K562 (cell line): ENCODE data around the gene ZNF574. TPM values are rescaled to one million over a fixed set of nuclear protein-coding genes. Genes with fewer than 3 reads are reported as not detected.

Experiments used
- BRD4 ChIP-seq: fragments of 200-600 bp; sonication (generic); IDR thresholded peaks from 2 replicates; pipeline ENCODE4 v1.6.1; 2017; ENCODE audit warnings: inconsistent platforms
- DNMT1 ChIP-seq: fragments of 450-650 bp; IDR thresholded peaks from 2 replicates; pipeline ENCODE4 v1.6.1; 2016; ENCODE audit warnings: antibody characterized with exemption, mild to moderate bottlenecking
- ELF2 ChIP-seq: fragments of 250-450 bp; sonication (Bioruptor Pico); IDR thresholded peaks from 2 replicates; pipeline ENCODE4 v1.5.0; 2021; ENCODE audit warnings: mild to moderate bottlenecking
- EP300 ChIP-seq: IDR thresholded peaks from 2 replicates; pipeline ENCODE4 v1.6.1; 2012; ENCODE audit warnings: low read length, improper control_type of control experiment
- ETV6 ChIP-seq, 3 experiments: fragments of 150-350 bp in 1 of 3; sonication (generic) in 1 of 3; formaldehyde crosslinking in 1 of 3; IDR thresholded peaks; 2 replicates each; pipeline versions ENCODE4 v1.6.1 to v1.8.0; 2014 to 2022; ENCODE audit warnings: borderline replicate concordance in 2 of 3, low read depth in 2 of 3, antibody characterized with exemption in 1 of 3, low read length in 1 of 3, mild to moderate bottlenecking in 1 of 3, missing genetic modification reagents in 1 of 3
- GATA2 ChIP-seq: sonication (generic); formaldehyde crosslinking; IDR thresholded peaks from 2 replicates; pipeline ENCODE4 v1.4.0; 2020; ENCODE audit warnings: mild to moderate bottlenecking, missing genetic modification reagents
- GTF2E2 ChIP-seq: fragments of 200-800 bp; sonication (Bioruptor generic); IDR thresholded peaks from 2 replicates; pipeline ENCODE4 v1.6.1; 2016; ENCODE audit warnings: missing genetic modification characterization, missing compliant biosample characterization
- KAT7 ChIP-seq: sonication (generic); formaldehyde crosslinking; IDR thresholded peaks from 2 replicates; pipeline ENCODE4 v1.8.0; 2022; ENCODE audit warnings: missing genetic modification reagents, mild to moderate bottlenecking, borderline replicate concordance
- MEF2A ChIP-seq: IDR thresholded peaks from 2 replicates; pipeline ENCODE4 v1.6.1; 2011; ENCODE audit warnings: low read depth, mild to moderate bottlenecking, low read length, moderate library complexity; ENCODE audit not compliant: control insufficient read depth
- PTRF ChIP-seq: fragments of 450-650 bp; IDR thresholded peaks from 2 replicates; pipeline ENCODE4 v1.6.1; 2016; ENCODE audit warnings: mild to moderate bottlenecking, missing genetic modification characterization, missing compliant biosample characterization
- SETDB1 ChIP-seq: IDR thresholded peaks from one replicate; pipeline ENCODE4 v1.6.1; 2012; ENCODE audit warnings: low read length, control low read depth, inconsistent platforms
- TAF1 ChIP-seq: IDR thresholded peaks from 2 replicates; pipeline ENCODE4 v1.6.1; 2011; ENCODE audit warnings: mild to moderate bottlenecking, low read length, moderate library complexity; ENCODE audit not compliant: insufficient read depth, control insufficient read depth, severe bottlenecking; ENCODE audit errors: extremely low read depth
- TAL1 ChIP-seq: fragments of 450-650 bp; IDR thresholded peaks from 2 replicates; pipeline ENCODE4 v1.6.1; 2016; ENCODE audit warnings: mild to moderate bottlenecking
- TCF3 ChIP-seq: sonication (generic); formaldehyde crosslinking; IDR thresholded peaks from 2 replicates; pipeline ENCODE4 v1.4.0; 2020; ENCODE audit warnings: mild to moderate bottlenecking, missing genetic modification reagents
- ZKSCAN1 ChIP-seq: fragments of 150-350 bp; IDR thresholded peaks from 2 replicates; pipeline ENCODE4 v1.6.1; 2016; ENCODE audit warnings: low read depth, low read length
- ZNF212 ChIP-seq: fragments of 450-650 bp; formaldehyde crosslinking; IDR thresholded peaks from 2 replicates; pipeline ENCODE4 v1.4.0; 2020; ENCODE audit warnings: mild to moderate bottlenecking
- polyA plus RNA-seq, 8 experiments: library from polyadenylated mRNA; depleted of rRNA in 4 of 8; stranded (reverse) in 5 of 8; unstranded in 3 of 8; fragments of >200 nt; fragmentation: Nextera tagmentation in 2 of 8; fragmentation: Illumina TruSeq in 1 of 8; extraction: Ambion mirVana in 2 of 8; extraction: Trizol in 1 of 8; gene quantifications; 2 replicates each; pipeline versions ENCODE4 v1.2.1 to v1.2.3, GENCODE V29; 2011 to 2014; ENCODE audit warnings: inconsistent platforms in 1 of 8, missing spikeins in 1 of 8
- total RNA-seq, 7 experiments: library from RNA; depleted of rRNA in 6 of 7; stranded (reverse); fragments of >200 nt in 6 of 7; fragmentation: Illumina TruSeq in 2 of 7; extraction: Trizol in 2 of 7; gene quantifications; 2 replicates each; pipeline versions ENCODE4 v1.2.1 to v1.2.3, GENCODE V29; 2011 to 2021; ENCODE audit warnings: low replicate concordance in 1 of 7
- TF ChIP-seq, protein P1 (sequence below), 2 experiments: fragments of 450-650 bp; IDR thresholded peaks; 2 replicates each; pipeline ENCODE4 v1.6.1; 2016; ENCODE audit warnings: mild to moderate bottlenecking in 2 of 2, borderline replicate concordance in 1 of 2, low read depth in 1 of 2, moderate library complexity in 1 of 2
- TF ChIP-seq, protein P2 (sequence below): sonication (generic); formaldehyde crosslinking; IDR thresholded peaks from 2 replicates; pipeline ENCODE4 v1.8.0; 2022; ENCODE audit warnings: missing genetic modification reagents, mild to moderate bottlenecking, moderate library complexity, borderline replicate concordance
- TF ChIP-seq, protein P3 (sequence below): sonication (generic); formaldehyde crosslinking; IDR thresholded peaks from 2 replicates; pipeline ENCODE4 v1.8.1; 2023; ENCODE audit warnings: mild to moderate bottlenecking, missing genetic modification reagents

ZNF574 gene
- total and polyA plus RNA-seq, 9 of the 15 experiments (the other 6 are each of a cell fraction or from before 2014, with no cell fraction given), result 0.24 to 20.7 (median 8.4) TPM

DNA sequence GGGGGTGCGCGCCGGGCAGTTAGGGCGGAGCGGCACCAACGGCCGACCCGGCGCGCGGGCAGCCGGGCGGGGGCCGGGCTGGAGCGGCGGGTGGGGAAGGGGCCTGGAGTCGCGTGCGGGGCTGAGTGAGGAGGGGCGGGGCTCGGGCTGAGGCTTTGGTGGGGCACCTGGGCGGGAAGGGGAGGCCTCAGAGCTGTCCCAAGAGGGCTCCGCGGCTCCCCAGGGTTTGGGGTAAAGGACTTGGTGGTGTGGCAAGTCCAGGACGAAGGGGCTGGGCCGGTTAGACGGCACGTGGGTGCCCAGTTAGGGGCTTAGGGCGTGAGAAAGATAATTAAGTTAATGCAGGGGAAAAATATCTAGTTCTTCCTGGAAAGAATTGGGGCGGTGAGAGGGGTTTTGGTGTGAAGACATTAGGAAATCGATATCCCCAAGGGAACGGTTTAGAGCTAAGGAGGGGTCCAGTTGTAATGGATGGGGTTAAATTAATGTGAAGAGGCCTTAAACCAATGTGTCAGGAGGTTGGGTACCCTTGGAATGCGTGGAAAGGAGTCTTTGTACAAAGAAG is 496 bp downstream of the ZNF574 start (continued):
- TF ChIP-seq, protein P1, sequence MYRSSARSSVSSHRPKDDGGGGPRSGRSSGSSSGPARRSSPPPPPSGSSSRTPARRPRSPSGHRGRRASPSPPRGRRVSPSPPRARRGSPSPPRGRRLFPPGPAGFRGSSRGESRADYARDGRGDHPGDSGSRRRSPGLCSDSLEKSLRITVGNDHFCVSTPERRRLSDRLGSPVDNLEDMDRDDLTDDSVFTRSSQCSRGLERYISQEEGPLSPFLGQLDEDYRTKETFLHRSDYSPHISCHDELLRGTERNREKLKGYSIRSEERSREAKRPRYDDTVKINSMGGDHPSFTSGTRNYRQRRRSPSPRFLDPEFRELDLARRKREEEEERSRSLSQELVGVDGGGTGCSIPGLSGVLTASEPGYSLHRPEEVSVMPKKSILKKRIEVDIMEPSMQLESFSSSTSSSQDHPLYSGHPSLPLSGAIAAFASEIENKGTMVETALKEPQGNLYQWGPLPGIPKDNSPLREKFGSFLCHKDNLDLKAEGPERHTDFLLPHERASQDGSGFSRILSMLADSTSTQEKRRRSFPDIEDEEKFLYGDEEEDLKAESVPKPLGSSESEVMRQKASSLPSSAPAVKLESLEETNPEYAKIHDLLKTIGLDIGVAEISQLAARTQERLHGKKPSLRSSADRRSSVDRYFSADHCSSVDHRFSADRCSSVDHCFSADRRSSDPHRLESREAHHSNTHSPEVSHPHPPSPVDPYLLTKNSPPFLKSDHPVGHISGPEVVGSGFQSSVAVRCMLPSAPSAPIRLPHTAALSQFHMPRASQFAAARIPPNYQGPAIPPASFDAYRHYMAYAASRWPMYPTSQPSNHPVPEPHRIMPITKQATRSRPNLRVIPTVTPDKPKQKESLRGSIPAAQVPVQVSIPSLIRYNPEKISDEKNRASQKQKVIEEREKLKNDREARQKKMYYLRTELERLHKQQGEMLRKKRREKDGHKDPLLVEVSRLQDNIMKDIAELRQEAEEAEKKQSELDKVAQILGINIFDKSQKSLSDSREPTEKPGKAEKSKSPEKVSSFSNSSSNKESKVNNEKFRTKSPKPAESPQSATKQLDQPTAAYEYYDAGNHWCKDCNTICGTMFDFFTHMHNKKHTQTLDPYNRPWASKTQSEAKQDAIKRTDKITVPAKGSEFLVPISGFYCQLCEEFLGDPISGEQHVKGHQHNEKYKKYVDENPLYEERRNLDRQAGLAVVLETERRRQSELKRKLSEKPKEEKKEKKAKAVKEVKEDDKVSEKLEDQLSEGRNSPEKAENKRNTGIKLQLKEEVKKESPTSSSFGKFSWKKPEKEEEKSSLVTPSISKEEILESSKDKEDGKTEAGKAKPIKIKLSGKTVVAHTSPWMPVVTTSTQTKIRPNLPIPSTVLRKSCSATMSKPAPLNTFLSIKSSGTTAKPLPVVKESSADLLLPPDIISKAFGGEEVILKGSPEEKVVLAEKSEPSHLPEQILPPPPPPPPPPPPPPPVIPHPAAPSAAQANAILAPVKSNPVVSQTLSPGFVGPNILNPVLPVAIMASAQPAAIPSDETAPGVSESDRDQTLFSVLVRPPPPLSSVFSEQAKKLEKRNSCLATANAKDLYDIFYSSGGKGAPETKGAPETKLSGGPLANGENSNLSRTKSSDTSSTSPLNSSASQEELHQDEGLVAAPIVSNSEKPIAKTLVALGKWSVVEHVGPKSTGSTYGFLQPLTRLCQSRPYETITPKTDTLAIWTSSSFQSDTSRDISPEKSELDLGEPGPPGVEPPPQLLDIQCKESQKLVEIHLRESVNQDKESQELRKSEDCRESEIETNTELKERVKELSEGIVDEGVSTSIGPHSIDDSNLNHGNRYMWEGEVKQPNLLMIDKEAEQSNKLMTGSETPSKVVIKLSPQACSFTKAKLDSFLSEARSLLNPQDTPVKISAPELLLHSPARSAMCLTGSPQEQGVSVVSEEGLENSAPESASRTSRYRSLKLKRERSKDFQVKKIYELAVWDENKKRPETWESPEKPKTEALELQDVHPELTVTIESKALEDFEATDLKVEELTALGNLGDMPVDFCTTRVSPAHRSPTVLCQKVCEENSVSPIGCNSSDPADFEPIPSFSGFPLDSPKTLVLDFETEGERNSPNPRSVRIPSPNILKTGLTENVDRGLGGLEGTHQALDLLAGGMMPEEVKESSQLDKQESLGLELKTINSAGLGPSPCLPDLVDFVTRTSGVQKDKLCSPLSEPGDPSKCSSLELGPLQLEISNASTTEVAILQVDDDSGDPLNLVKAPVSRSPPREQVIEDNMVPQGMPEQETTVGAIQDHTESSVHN (IDR thresholded peaks at IDR 0.05; ENCODE audit: borderline replicate concordance in 1 of 2, low read depth in 1 of 2), result no peak
- TF ChIP-seq TAL1, result no peak
- no peak for TF ChIP-seq ZKSCAN1
- no peak for TF ChIP-seq PTRF
- no peak; the same call in 1 of the 2 replicates for TF ChIP-seq BRD4
- peak; percentile 11 for TF ChIP-seq TAF1
- no peak for TF ChIP-seq ETV6 (IDR thresholded peaks at IDR 0.05; ENCODE audit: borderline replicate concordance in 1 of 2, low read depth in 2 of 2, low read length in 1 of 2)
- no peak for TF ChIP-seq ETV6 (CRISPR knock-in tag; IDR thresholded peaks at IDR 0.05; ENCODE audit: borderline replicate concordance)
- TF ChIP-seq KAT7 (CRISPR knock-in tag), result no peak
- TF ChIP-seq ELF2 (CRISPR knock-in tag), result no peak
- TF ChIP-seq EP300, result no peak
- 0 out of 2 replicates have a peak, but pooled peaks have one; percentile 37 for TF ChIP-seq GTF2E2 (tag)
- TF ChIP-seq, protein P2, sequence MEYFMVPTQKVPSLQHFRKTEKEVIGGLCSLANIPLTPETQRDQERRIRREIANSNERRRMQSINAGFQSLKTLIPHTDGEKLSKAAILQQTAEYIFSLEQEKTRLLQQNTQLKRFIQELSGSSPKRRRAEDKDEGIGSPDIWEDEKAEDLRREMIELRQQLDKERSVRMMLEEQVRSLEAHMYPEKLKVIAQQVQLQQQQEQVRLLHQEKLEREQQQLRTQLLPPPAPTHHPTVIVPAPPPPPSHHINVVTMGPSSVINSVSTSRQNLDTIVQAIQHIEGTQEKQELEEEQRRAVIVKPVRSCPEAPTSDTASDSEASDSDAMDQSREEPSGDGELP (CRISPR knock-in tag), result no peak
- TF ChIP-seq, protein P3, sequence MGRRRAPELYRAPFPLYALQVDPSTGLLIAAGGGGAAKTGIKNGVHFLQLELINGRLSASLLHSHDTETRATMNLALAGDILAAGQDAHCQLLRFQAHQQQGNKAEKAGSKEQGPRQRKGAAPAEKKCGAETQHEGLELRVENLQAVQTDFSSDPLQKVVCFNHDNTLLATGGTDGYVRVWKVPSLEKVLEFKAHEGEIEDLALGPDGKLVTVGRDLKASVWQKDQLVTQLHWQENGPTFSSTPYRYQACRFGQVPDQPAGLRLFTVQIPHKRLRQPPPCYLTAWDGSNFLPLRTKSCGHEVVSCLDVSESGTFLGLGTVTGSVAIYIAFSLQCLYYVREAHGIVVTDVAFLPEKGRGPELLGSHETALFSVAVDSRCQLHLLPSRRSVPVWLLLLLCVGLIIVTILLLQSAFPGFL (CRISPR knock-in tag), result no peak
- TF ChIP-seq TCF3 (CRISPR knock-in tag), result no peak; the same call in 1 of the 2 replicates
- TF ChIP-seq SETDB1, result no peak
- TF ChIP-seq GATA2 (CRISPR knock-in tag), result no peak
- TF ChIP-seq MEF2A, result no peak
- TF ChIP-seq DNMT1, result no peak
- TF ChIP-seq ZNF212 (CRISPR knock-in tag), result no peak
